Activated CD8-positive, alpha-beta T cell treated with anti-CD3 and anti-CD28 coated beads, Interleukin-2, amount 10 ng/mL, durations not matched to agents 7 days and 5 days (primary cell): ENCODE data around the gene ATOSB. TPM values are rescaled to one million over a fixed set of nuclear protein-coding genes. Genes with fewer than 3 reads are reported as not detected.
"Not testable (repeated sequence)": the region's sequence is repeated elsewhere in the genome, so short reads cannot be mapped to it uniquely, and the experiment has no call there.

Experiments
- ATAC-seq: fragments of 150-1000 bp; cut with Tn5 transposase; one replicate; pipeline ENCODE4 v1.10.0; 2021; ENCODE audit warnings: moderate library complexity
- CTCF ChIA-PET: fragments of 350-600 bp; sonication (Branson Sonifier 250); formaldehyde crosslinking; loops from one replicate; lab custom pipeline; 2021; ENCODE audit warnings: antibody characterized with exemption; lab: Charles Lee
- POLR2A ChIA-PET: fragments of 350-600 bp; sonication (Branson Sonifier 250); formaldehyde crosslinking; loops from one replicate; lab custom pipeline; 2021; ENCODE audit warnings: antibody characterized with exemption; lab: Charles Lee
- DNase-seq: peaks from one replicate; pipeline ENCODE4 v3.0.0-alpha.2; 2020
- H3K27ac Mint-ChIP-seq: one replicate; pipeline ENCODE4 v1.8.0; 2021; ENCODE audit warnings: mild to moderate bottlenecking, mixed read lengths
- H3K27me3 Mint-ChIP-seq: one replicate; pipeline ENCODE4 v1.8.0; 2021; ENCODE audit warnings: low read depth, mixed read lengths
- H3K36me3 Mint-ChIP-seq: one replicate; pipeline ENCODE4 v1.8.0; 2021; ENCODE audit warnings: low read depth, mixed read lengths
- H3K4me1 Mint-ChIP-seq: one replicate; pipeline ENCODE4 v1.8.0; 2021; ENCODE audit warnings: low read depth, mixed read lengths
- H3K4me3 Mint-ChIP-seq: one replicate; pipeline ENCODE4 v1.8.0; 2021; ENCODE audit warnings: mild to moderate bottlenecking, mixed read lengths
- H3K9me3 Mint-ChIP-seq: one replicate; pipeline ENCODE4 v1.8.0; 2022; ENCODE audit warnings: mixed read lengths; ENCODE audit not compliant: insufficient read depth
- total RNA-seq, 2 experiments: library from RNA; stranded (reverse); gene quantifications; one replicate each; pipeline ENCODE4 v1.2.3, GENCODE V29; 2021

ATOSB gene, protein sequence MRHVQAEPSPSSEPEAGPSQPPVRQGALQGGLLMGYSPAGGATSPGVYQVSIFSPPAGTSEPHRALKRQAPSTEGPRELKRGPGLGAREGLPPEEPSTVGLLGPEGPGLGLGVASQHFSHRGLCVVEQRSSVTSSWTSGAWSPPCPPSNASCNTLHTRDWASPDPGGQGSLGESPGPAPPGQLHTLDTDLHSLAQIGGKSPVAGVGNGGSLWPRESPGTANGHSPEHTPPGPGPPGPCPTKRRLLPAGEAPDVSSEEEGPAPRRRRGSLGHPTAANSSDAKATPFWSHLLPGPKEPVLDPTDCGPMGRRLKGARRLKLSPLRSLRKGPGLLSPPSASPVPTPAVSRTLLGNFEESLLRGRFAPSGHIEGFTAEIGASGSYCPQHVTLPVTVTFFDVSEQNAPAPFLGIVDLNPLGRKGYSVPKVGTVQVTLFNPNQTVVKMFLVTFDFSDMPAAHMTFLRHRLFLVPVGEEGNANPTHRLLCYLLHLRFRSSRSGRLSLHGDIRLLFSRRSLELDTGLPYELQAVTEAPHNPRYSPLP
- 10 to 100 TPM; 14.5 to 17.0 TPM for total RNA-seq

- Mint-ChIP-seq H3K4me1 (peaks cover 44% of the 10 kb centered on the region), H3K36me3 (peaks cover 6% of the 10 kb centered on the region), H3K27me3 (no peaks in the 10 kb centered on the region), H3K9me3 (no peaks in the 10 kb centered on the region), H3K4me3 (peak within 1 kb of the TSS; percentile 95), H3K27ac (peak within 1 kb of the TSS; percentile 92)
- DNase-seq (peak; percentile 97), ATAC-seq (peak; percentile 71)
- ChIA-PET POLR2A (interaction anchor here (0.6 to 2.9 kb wide), 9 partner anchors 13 to 616 kb away, joined by 3 to 33 read pairs (median 4); partner anchors contain the start of genes ARHGEF39, CREB3, PIGO and STOML2), CTCF (interaction anchor here (0.7 to 6.7 kb wide), 14 partner anchors 11 to 469 kb away, joined by 3 to 77 read pairs (median 5); partner anchors contain the start of genes GALT and PIGO)
Observed at GRCh38 chr9:35115680-35116538, at the start of gene ATOSB. TSS of gene ATOSB (minus strand) at chr9:35115862. CDS start at chr9:35108274, 7,588 bp downstream.

DNA sequence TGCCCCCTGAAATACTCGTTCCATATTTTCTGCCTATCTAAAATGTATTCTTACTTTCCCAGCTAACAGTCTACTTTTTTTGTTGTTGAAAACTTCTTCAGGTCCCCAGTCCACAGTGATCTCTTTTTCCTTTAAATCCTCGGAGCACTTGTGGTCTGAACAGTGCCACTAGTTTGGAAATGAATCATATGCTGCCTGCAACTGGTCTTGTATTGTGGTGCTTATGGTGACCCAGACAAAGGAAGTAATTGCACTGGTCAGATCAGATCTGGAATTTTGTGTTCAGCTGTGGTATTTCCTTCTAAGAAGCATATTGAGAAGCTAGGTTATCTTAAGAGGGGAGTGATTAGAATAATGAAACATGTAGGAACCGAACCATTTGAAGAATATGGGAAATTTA is 49.0 kb upstream of the ATOSB start:
- ATAC-seq (no peak), DNase-seq (no peak)
- Mint-ChIP-seq H3K27me3 (peaks cover 28% of the 10 kb centered on the region), H3K36me3 (no peaks in the 10 kb centered on the region), H3K9me3 (peaks cover under 1% of the 10 kb centered on the region), H3K27ac (no peak overlapping the region), H3K4me1 (peaks cover 20% of the 10 kb centered on the region), H3K4me3 (no peak overlapping the region)
- ChIA-PET CTCF (interaction anchor here (1.1 kb wide), 1 partner anchor 48 kb away, joined by 3 read pairs; no protein-coding TSS in a partner anchor), POLR2A (no interaction called here)

DNA sequence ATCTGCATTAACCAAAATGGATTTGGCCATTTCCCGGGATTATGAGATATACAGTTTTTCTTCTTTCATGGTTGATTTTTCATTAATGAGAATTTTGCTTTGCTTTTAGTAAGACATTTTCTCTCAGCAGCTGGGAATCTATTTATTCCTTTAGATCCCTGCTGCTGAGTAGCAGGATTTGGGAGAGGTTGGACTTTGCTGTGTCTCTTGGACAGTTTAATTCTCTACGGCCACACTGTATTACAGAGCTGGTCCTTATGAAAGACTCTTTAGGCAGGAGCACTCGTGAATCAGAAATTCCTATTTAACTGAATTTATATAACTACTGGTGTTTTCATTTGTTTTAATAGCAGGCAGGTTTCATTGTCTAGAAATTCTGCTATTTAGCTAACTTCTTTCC is 47.8 kb upstream of the ATOSB start:
- peaks cover 5% of the 10 kb centered on the region for H3K9me3 Mint-ChIP-seq
- peaks cover 32% of the 10 kb centered on the region for H3K4me1 Mint-ChIP-seq
- no peak for DNase-seq
- CTCF ChIA-PET: interaction anchor here (1.0 to 1.3 kb wide), 3 partner anchors 22 to 461 kb away, joined by 3 read pairs; no protein-coding TSS in a partner anchor
- no peak overlapping the region for H3K27ac Mint-ChIP-seq
- peaks cover 26% of the 10 kb centered on the region for H3K27me3 Mint-ChIP-seq
- no peak overlapping the region for H3K4me3 Mint-ChIP-seq
- POLR2A ChIA-PET: interaction anchor here (0.6 kb wide), 1 partner anchor 553 kb away, joined by 3 read pairs; no protein-coding TSS in a partner anchor
- no peak for ATAC-seq
- H3K36me3 Mint-ChIP-seq: no peaks in the 10 kb centered on the region

DNA sequence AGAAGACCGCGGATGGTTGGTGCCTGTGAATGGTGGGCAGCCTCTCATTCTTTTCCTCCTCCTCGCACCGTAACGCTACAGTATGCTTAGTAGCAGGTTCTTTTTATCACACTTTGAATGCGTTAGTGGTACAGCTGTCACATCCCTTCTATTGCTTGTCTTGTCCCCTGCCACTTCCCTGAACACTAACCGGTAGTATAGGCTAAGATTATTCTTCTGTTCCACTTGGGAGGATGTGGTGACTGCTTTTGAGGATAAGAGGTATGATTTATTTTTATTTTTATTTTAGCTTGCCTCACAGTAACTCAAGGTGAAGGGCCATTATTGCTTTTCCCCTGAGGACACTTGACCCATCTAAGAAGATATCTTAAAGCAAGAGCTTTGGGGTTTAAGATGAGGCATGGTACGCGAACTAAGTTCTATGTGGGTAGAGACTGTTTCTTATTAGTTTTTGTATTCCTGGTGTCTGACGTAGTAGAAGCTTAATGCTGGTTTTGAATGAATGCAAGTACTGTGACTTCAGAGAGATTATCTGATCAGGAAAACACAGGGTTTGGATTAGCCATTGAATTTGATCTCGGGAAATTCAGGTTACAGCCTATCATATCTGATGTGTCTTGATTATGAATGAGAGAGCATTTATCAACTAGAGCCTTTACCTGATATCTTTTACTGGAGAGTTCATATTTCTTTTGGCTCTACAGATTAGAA is 47.1 kb upstream of the ATOSB start:
- H3K27me3 Mint-ChIP-seq: peaks cover 24% of the 10 kb centered on the region
- H3K9me3 Mint-ChIP-seq: peaks cover 5% of the 10 kb centered on the region
- H3K4me1 Mint-ChIP-seq: peaks cover 35% of the 10 kb centered on the region
- no peak for DNase-seq
- H3K4me3 Mint-ChIP-seq: peak overlapping the region; percentile 78
- ChIA-PET CTCF (interaction anchor here (0.6 to 1.3 kb wide), 5 partner anchors 23 to 460 kb away, joined by 3 to 4 read pairs (median 3); no protein-coding TSS in a partner anchor), POLR2A (interaction anchor here (0.6 kb wide), 1 partner anchor 554 kb away, joined by 3 read pairs; no protein-coding TSS in a partner anchor)
- no peak for ATAC-seq
- H3K27ac Mint-ChIP-seq: no peak overlapping the region
- H3K36me3 Mint-ChIP-seq: no peaks in the 10 kb centered on the region

DNA sequence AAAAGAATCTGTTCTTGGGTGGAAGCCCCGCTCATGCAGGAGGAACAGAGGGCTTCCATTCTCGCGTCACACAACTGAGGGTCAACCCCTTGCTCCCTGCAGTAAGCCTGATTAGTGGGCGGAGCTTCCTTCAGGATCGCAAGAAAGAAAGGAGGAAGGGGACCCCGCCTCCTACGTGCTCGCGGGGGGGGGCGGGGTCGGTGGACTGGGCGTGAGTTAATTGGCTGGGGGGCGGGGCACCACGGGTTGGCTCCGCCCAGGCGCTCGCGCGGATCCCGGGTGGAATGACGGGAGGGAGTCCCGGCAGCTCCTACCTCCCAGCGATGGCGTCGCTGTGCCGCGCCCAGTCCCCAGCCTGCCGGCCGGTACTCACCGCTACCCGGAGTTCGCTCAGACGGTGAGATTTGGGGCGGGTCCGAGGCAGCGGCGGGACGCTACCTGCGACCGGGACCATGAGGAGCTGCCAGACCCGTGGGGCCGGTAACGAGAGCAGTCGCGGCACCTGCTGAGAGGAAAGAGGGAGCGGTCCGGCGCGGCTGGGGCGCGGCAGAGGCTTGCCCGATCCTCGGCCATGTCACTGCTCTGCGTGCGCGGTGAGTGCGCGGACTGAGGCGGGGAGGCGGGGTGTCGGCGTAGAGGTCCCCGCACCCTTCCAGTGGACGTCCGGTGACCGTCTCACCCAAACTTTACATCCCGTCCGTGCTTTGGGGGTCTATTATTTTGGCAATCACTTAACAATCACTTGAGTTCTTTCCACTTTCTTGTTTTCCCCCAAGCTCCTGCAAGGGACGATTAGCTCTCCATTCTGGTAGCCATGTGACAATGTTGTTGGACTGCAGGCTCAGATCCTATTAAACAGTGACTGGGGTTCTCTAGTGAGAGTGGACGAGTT is 46.3 kb upstream of the ATOSB start, which contains the start of gene UNC13B:
Gene UNC13B, plus strand, starts transcription at position 297 of the 892 bp plus-strand sequence. Its CDS starts 275 bp downstream, at position 572.
- peaks cover 24% of the 10 kb centered on the region for H3K27me3 Mint-ChIP-seq
- H3K27ac Mint-ChIP-seq: peak within 1 kb of the TSS; percentile 57
- ChIA-PET CTCF (interaction anchor here (0.6 to 1.0 kb wide), 4 partner anchors 23 to 460 kb away, joined by 3 to 4 read pairs (median 3); no protein-coding TSS in a partner anchor), POLR2A (interaction anchor here (0.7 kb wide), 1 partner anchor 1028 kb away, joined by 3 read pairs; no protein-coding TSS in a partner anchor)
- ATAC-seq (peak; percentile 84), DNase-seq (peak; percentile 77)
- no peaks in the 10 kb centered on the region for H3K36me3 Mint-ChIP-seq
- H3K4me1 Mint-ChIP-seq: peaks cover 35% of the 10 kb centered on the region
- peaks cover 5% of the 10 kb centered on the region for H3K9me3 Mint-ChIP-seq
- H3K4me3 Mint-ChIP-seq: peak within 1 kb of the TSS; percentile 78

DNA sequence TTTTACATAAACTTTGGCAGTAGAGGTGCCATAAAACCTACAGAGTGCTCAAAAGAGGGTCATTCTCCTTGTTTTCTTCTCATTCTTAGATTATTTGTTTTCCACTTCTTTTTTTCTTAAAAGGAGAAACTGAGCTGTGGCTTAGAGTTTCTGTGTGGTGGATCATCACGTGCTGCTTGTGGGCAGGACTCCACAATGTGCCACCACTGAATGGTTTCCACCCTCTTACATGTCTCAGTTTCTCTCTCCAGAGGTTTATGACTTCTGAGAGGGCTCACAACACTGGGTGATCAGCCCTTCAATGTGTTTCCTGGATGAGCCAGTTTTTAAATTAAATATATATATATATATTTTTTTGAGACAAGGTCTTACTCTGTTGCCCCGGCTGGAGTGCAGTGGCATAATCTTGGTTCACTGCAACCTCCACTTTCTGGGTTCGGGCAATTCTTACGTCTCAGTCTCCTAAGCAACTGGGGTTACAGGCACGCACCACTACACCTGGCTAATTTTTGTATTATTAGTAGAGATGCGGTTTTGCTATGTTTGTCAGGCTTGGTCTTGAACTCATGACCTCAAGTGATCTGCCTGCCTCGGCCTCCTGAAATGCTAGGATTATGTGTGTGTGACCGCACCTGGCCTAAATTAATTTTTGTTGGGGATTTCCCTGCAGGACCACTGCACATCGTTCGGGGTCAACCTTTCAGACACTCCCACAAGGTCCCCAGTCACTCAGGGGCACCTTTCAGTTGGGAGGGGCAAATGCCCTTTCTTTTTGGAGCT is 43.0 kb upstream of the ATOSB start:
- H3K36me3 Mint-ChIP-seq: no peaks in the 10 kb centered on the region

DNA sequence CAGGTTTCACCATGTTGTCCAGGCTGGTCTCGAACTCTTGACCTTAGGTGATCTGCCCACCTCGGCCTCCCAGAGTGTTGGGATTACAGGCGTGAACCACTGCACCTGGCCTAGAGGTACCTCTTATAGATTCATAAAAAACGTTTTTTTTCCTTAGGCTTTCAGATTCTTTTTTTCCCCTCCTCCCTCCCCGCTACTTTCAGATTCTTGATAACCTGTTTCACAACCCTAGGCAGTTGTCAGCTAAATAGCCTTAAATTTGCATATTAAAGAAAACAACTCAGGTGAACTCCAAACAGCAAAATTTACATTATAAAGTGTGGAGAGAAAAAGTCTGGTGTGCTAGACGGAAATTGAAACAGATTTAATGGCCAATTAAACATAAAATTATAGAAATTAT is 42.2 kb upstream of the ATOSB start:
- H3K36me3 Mint-ChIP-seq, POLR2A ChIA-PET, H3K4me3 Mint-ChIP-seq, H3K27ac Mint-ChIP-seq, CTCF ChIA-PET, DNase-seq, ATAC-seq, H3K27me3 Mint-ChIP-seq, H3K9me3 Mint-ChIP-seq: not testable (repeated sequence)
- peaks cover 33% of the 10 kb centered on the region for H3K4me1 Mint-ChIP-seq

More for the DNA sequence above, 43.0 kb upstream of the ATOSB start:
- Mint-ChIP-seq H3K9me3 (peaks cover 5% of the 10 kb centered on the region), H3K27me3 (peaks cover 16% of the 10 kb centered on the region), H3K27ac (no peak overlapping the region), H3K4me3 (no peak overlapping the region), H3K4me1 (peaks cover 35% of the 10 kb centered on the region)
- DNase-seq (peak; percentile 29), ATAC-seq (no peak)
- CTCF ChIA-PET: no interaction called here
- POLR2A ChIA-PET: no interaction called here

DNA sequence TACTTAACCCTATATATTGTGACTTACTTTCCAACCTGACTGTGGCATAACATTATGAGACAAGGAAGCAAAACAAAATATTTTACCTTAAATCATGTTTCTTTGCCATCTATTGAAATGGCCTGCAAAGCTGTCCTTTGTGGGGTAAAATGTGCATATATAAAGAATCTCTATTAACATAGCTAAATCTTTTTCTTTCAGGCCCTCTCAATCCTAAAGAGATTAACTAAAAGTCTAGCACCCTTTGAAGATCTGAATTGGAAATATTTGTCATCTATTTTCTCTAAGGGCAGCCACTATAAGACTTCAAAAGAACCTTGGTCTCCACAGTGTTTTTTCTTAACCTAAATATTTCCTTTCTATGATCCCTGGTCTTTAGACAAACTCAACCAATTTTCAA is 41.1 kb upstream of the ATOSB start:
- Mint-ChIP-seq H3K9me3 (peaks cover 5% of the 10 kb centered on the region), H3K4me3 (no peak overlapping the region), H3K27me3 (no peaks in the 10 kb centered on the region), H3K27ac (no peak overlapping the region), H3K4me1 (peaks cover 24% of the 10 kb centered on the region), H3K36me3 (no peaks in the 10 kb centered on the region)
- no peak for ATAC-seq
- CTCF ChIA-PET: no interaction called here
- POLR2A ChIA-PET: no interaction called here
- DNase-seq: no peak

- DNase-seq (no peak), ATAC-seq (no peak)
- ChIA-PET CTCF (no interaction called here), POLR2A (no interaction called here)
- no peaks in the 10 kb centered on the region for H3K27me3 Mint-ChIP-seq
- no peaks in the 10 kb centered on the region for H3K4me1 Mint-ChIP-seq
- no peaks in the 10 kb centered on the region for H3K36me3 Mint-ChIP-seq
- H3K4me3 Mint-ChIP-seq: no peak overlapping the region
- H3K27ac Mint-ChIP-seq: no peak overlapping the region
- peaks cover 19% of the 10 kb centered on the region for H3K9me3 Mint-ChIP-seq
Observed at GRCh38 chr9:35152926-35153325, 37.3 kb upstream of the ATOSB start.
